Hepatocyte (in vitro differentiated cells): ENCODE measurements around the gene MSLN. TPM values are rescaled to one million over a fixed set of nuclear protein-coding genes. Genes with fewer than 3 reads are reported as not detected.

Experiments
- DNase-seq: peaks from one replicate; pipeline ENCODE4 v3.0.0-alpha.2; 2016; ENCODE audit warnings: low spot score
- H2AFZ ChIP-seq: fragments of 200-600 bp; sonication (generic); 2 replicates; pipeline ENCODE4 v1.6.0; 2016; ENCODE audit warnings: antibody characterized with exemption, mild to moderate bottlenecking
- H3K27ac ChIP-seq: fragments of 200-600 bp; sonication (generic); 2 replicates; pipeline ENCODE4 v1.5.1; 2016; ENCODE audit warnings: mild to moderate bottlenecking
- H3K27me3 ChIP-seq: fragments of 200-600 bp; sonication (generic); 2 replicates; pipeline ENCODE4 v1.6.1; 2016
- H3K36me3 ChIP-seq: fragments of 200-600 bp; sonication (generic); replicated peaks from 2 replicates; pipeline ENCODE4 v1.5.1; 2016; ENCODE audit warnings: low read depth; ENCODE audit not compliant: insufficient read depth
- H3K4me1 ChIP-seq: fragments of 200-600 bp; sonication (generic); 2 replicates; pipeline ENCODE4 v1.5.1; 2016; ENCODE audit warnings: mild to moderate bottlenecking, moderate library complexity; ENCODE audit not compliant: insufficient read depth
- H3K4me2 ChIP-seq: fragments of 200-600 bp; sonication (generic); 2 replicates; pipeline ENCODE4 v1.6.0; 2016
- H3K4me3 ChIP-seq: fragments of 200-600 bp; sonication (generic); 2 replicates; pipeline ENCODE4 v1.5.1; 2016; ENCODE audit warnings: mild to moderate bottlenecking
- H3K79me2 ChIP-seq: fragments of 200-600 bp; sonication (generic); 2 replicates; pipeline ENCODE4 v1.6.0; 2017; ENCODE audit warnings: mild to moderate bottlenecking
- H3K9me2 ChIP-seq: fragments of 200-600 bp; sonication (generic); replicated peaks from 2 replicates; pipeline ENCODE4 v1.6.0; 2017; ENCODE audit warnings: mild to moderate bottlenecking; ENCODE audit not compliant: insufficient read depth
- H3K9me3 ChIP-seq: fragments of 200-600 bp; sonication (generic); 2 replicates; pipeline ENCODE4 v1.5.1; 2016; ENCODE audit warnings: low read depth, mild to moderate bottlenecking
- H4K20me1 ChIP-seq: fragments of 200-600 bp; sonication (generic); 2 replicates; pipeline ENCODE4 v1.6.0; 2016; ENCODE audit warnings: mild to moderate bottlenecking; ENCODE audit not compliant: insufficient read depth, poor library complexity, severe bottlenecking
- EZH2 ChIP-seq: fragments of 200-600 bp; sonication (generic); IDR thresholded peaks from 2 replicates; pipeline ENCODE4 v1.6.1; 2016; ENCODE audit warnings: antibody characterized with exemption, mild to moderate bottlenecking, borderline replicate concordance
- EZH2phosphoT487 ChIP-seq: fragments of 200-600 bp; sonication (generic); IDR thresholded peaks from one replicate; pipeline ENCODE4 v1.6.1; 2018; ENCODE audit warnings: antibody characterized with exemption, mild to moderate bottlenecking, low read depth, moderate library complexity; ENCODE audit not compliant: unreplicated experiment, severe bottlenecking
- WGBS: methylation state at CpG from one replicate; pipeline ENCODE4 v1.1.6; 2016; ENCODE audit warnings: low lambda C conversion rate; ENCODE audit errors: missing lambda C conversion rate; 5-methylcytosine and 5-hydroxymethylcytosine counted together
- polyA plus RNA-seq: library from polyadenylated mRNA; unstranded; fragments of >200 nt; fragmentation: Nextera tagmentation; extraction: Ambion mirVana; gene quantifications from 2 replicates; pipeline ENCODE4 v1.2.1, GENCODE V29; 2016
- total RNA-seq: library from RNA; depleted of rRNA; stranded (reverse); fragments of >200 nt; gene quantifications from 2 replicates; pipeline ENCODE4 v1.2.3, GENCODE V29; 2014
- TF ChIP-seq, protein P1 (sequence below): fragments of 200-600 bp; sonication (generic); IDR thresholded peaks from 2 replicates; pipeline ENCODE4 v1.5.1; 2016; ENCODE audit warnings: antibody characterized with exemption, mild to moderate bottlenecking; ENCODE audit not compliant: poor library complexity

MSLN gene
- total and polyA plus RNA-seq, 2 experiments from 2014 or later = 2.4 to 8.0 TPM

DNA sequence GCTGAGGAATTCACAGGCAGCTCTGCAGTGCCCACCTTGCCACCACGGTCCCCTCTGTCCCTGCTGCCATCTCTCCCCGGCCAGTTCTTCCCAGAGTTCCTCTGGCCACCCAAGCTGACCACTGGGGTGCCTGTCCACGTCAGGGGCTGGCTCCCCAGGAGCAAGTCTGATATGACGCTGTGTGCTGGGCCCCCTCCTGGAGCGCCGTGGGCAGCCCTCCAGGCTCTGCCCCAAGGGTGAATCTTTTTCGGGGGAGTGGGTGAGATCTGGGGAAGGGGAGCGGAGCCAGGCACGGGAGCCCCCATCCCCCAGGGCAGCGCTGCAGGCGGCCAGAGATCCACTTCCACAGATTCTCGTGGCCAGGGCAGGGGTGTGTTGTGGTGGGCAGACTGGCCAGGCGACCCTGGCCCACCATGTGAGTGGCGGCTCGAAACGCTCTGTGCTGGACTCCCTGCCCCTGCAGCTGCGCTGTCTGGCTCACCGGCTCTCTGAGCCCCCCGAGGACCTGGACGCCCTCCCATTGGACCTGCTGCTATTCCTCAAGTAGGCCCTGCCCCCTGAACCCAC is 3.7 kb downstream of the MSLN start:
- no peaks in the 10 kb centered on the region for H3K9me2 ChIP-seq
- no peaks in the 10 kb centered on the region for H3K27me3 ChIP-seq
- no peaks in the 10 kb centered on the region for H3K79me2 ChIP-seq
- H3K27ac ChIP-seq = no peak overlapping the region
- TF ChIP-seq, protein P1, sequence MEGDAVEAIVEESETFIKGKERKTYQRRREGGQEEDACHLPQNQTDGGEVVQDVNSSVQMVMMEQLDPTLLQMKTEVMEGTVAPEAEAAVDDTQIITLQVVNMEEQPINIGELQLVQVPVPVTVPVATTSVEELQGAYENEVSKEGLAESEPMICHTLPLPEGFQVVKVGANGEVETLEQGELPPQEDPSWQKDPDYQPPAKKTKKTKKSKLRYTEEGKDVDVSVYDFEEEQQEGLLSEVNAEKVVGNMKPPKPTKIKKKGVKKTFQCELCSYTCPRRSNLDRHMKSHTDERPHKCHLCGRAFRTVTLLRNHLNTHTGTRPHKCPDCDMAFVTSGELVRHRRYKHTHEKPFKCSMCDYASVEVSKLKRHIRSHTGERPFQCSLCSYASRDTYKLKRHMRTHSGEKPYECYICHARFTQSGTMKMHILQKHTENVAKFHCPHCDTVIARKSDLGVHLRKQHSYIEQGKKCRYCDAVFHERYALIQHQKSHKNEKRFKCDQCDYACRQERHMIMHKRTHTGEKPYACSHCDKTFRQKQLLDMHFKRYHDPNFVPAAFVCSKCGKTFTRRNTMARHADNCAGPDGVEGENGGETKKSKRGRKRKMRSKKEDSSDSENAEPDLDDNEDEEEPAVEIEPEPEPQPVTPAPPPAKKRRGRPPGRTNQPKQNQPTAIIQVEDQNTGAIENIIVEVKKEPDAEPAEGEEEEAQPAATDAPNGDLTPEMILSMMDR = no peak
- TF ChIP-seq EZH2 = no peak
- H3K4me1 ChIP-seq = peaks cover 7% of the 10 kb centered on the region
- H2AFZ ChIP-seq = no peak overlapping the region
- no peak overlapping the region for H3K4me2 ChIP-seq
- WGBS = 91% methylated on average over 17 of the region's 20 CpGs
- H3K4me3 ChIP-seq = no peak overlapping the region
- H4K20me1 ChIP-seq = no peaks in the 10 kb centered on the region
- no peaks in the 10 kb centered on the region for H3K9me3 ChIP-seq
- H3K36me3 ChIP-seq = no peaks in the 10 kb centered on the region
- DNase-seq = no peak

DNA sequence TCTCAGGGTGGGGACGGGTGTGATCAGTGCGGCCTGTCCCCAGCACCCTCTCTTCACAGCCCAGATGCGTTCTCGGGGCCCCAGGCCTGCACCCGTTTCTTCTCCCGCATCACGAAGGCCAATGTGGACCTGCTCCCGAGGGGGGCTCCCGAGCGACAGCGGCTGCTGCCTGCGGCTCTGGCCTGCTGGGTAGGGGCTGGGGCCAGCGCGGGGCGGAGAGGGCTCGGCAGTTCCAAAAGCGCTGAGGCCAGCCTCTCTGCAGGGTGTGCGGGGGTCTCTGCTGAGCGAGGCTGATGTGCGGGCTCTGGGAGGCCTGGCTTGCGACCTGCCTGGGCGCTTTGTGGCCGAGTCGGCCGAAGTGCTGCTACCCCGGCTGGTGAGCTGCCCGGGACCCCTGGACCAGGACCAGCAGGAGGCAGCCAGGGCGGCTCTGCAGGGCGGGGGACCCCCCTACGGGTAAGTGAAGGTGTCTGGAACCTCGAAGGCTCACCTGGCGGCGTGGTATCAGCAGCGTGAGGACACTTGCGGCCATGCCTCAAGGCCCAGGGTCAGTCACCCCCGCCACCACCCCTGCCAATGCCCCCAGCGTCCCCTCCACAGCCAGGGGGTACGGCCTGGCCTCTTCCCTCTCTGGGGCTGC is 4.4 kb downstream of the MSLN start:
- Histone ChIP-seq H3K79me2 (no peaks in the 10 kb centered on the region), H3K4me2 (no peak overlapping the region), H3K4me1 (peaks cover 7% of the 10 kb centered on the region), H3K9me2 (no peaks in the 10 kb centered on the region), H2AFZ (no peak overlapping the region), H3K27me3 (no peaks in the 10 kb centered on the region), H4K20me1 (no peaks in the 10 kb centered on the region), H3K27ac (no peak overlapping the region), H3K36me3 (no peaks in the 10 kb centered on the region), H3K9me3 (no peaks in the 10 kb centered on the region), H3K4me3 (no peak overlapping the region)
- TF ChIP-seq, protein P1 = no peak
- TF ChIP-seq EZH2 (no peak), EZH2phosphoT487 (no peak)
- no peak for DNase-seq
- WGBS = 92% methylated on average over 32 of the region's 38 CpGs

DNA sequence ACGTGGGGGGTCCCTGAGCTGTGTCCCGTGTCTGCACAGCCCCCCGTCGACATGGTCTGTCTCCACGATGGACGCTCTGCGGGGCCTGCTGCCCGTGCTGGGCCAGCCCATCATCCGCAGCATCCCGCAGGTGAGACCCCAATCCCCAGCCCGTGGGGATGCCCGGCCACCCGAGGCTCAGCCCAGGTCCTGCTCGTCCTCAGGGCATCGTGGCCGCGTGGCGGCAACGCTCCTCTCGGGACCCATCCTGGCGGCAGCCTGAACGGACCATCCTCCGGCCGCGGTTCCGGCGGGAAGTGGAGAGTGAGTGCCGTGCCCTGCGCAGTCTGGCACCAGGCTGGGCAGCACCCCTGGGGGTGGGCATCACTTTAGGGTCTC is 4.9 kb downstream of the MSLN start:
- Histone ChIP-seq H3K27me3 (no peaks in the 10 kb centered on the region), H3K4me2 (no peak overlapping the region), H3K9me2 (no peaks in the 10 kb centered on the region), H3K79me2 (no peaks in the 10 kb centered on the region), H2AFZ (no peak overlapping the region), H3K27ac (no peak overlapping the region), H3K36me3 (no peaks in the 10 kb centered on the region), H4K20me1 (no peaks in the 10 kb centered on the region), H3K9me3 (no peaks in the 10 kb centered on the region), H3K4me3 (no peak overlapping the region), H3K4me1 (peaks cover 4% of the 10 kb centered on the region)
- 94% methylated on average over 29 of the region's 29 CpGs for WGBS
- no peak for DNase-seq
- TF ChIP-seq EZH2phosphoT487 (no peak), EZH2 (no peak)
- TF ChIP-seq, protein P1 = no peak
